ENCODE results near the gene INO80D.

DNA sequence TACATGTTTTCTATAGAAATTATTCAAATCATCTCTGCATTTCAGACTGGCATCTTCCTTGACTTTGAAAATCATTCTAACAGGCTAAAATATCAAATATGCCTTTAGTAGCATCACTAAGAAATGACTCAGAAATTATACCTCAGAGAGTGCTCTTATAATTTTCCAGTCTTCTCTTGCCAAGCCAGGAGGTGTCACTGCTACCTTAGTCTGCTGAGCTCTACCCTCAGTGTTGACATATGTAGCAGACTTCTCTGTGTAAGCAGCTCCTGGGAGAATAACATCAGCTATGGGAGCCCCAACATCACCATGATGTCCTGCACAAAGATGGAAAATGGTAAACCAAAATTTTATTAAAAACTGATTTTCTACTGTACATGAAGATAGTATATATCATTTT is 41.7 kb upstream of the INO80D start:
- TF ChIP-seq, protein P1, sequence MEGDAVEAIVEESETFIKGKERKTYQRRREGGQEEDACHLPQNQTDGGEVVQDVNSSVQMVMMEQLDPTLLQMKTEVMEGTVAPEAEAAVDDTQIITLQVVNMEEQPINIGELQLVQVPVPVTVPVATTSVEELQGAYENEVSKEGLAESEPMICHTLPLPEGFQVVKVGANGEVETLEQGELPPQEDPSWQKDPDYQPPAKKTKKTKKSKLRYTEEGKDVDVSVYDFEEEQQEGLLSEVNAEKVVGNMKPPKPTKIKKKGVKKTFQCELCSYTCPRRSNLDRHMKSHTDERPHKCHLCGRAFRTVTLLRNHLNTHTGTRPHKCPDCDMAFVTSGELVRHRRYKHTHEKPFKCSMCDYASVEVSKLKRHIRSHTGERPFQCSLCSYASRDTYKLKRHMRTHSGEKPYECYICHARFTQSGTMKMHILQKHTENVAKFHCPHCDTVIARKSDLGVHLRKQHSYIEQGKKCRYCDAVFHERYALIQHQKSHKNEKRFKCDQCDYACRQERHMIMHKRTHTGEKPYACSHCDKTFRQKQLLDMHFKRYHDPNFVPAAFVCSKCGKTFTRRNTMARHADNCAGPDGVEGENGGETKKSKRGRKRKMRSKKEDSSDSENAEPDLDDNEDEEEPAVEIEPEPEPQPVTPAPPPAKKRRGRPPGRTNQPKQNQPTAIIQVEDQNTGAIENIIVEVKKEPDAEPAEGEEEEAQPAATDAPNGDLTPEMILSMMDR (IDR thresholded peaks at IDR 0.05), result no peak
- TF ChIP-seq POLR2A (IDR thresholded peaks at IDR 0.05), result no peak

Data from Peyer's patch (tissue), 4 donors.